Measurements from ENCODE around the gene INTS7. TPM values are rescaled to one million over a fixed set of nuclear protein-coding genes. Genes with fewer than 3 reads are reported as not detected.

INTS7 gene
- total and polyA plus RNA-seq, 4 donors: 3.9 to 14.4 (median 10.2) TPM

DNA sequence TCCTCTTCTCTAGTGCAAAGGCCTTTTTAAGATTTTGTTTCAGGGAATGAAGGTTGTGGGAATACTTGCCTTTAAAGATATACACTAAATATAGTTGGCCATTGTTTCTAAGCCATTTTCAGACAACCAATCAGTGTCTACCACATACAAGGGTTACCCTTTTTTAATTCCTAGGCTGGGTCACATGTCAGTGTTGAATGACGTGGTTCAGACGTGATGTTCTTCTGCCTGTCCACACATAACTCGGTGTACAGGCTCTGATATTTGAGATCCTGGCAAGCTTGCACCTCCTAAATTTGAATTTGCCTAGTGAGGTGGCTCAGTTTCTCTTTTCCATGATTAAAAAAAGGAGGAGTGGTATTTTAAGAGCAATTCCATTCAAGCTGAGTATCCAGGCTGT lies 39.0 kb upstream of the INTS7 start:
- Histone ChIP-seq H3K9me3 (ENCODE audit: control insufficient read depth in 4 of 4, low read length in 3 of 4) (no peaks in the 10 kb centered on the region), H3K4me3 (ENCODE audit: low read depth in 1 of 3, low read length in 3 of 3) (no peak overlapping the region), H3K9ac (ENCODE audit: low read depth in 1 of 2, low read length in 2 of 2) (no peak overlapping the region), H3K27me3 (ENCODE audit: control insufficient read depth in 4 of 4, insufficient read depth in 4 of 4, low read length in 3 of 4) (no peaks in the 10 kb centered on the region), H3K27ac (ENCODE audit: low read depth in 1 of 2, low read length in 2 of 2) (no peak overlapping the region), H3K4me1 (ENCODE audit: control insufficient read depth in 4 of 4, insufficient read depth in 4 of 4, low read length in 3 of 4) (no peaks in the 10 kb centered on the region), H3K36me3 (ENCODE audit: control insufficient read depth in 4 of 4, insufficient read depth in 3 of 4, low read depth in 1 of 4, low read length in 3 of 4) (no peaks in the 10 kb centered on the region)
- TF ChIP-seq, protein P1, sequence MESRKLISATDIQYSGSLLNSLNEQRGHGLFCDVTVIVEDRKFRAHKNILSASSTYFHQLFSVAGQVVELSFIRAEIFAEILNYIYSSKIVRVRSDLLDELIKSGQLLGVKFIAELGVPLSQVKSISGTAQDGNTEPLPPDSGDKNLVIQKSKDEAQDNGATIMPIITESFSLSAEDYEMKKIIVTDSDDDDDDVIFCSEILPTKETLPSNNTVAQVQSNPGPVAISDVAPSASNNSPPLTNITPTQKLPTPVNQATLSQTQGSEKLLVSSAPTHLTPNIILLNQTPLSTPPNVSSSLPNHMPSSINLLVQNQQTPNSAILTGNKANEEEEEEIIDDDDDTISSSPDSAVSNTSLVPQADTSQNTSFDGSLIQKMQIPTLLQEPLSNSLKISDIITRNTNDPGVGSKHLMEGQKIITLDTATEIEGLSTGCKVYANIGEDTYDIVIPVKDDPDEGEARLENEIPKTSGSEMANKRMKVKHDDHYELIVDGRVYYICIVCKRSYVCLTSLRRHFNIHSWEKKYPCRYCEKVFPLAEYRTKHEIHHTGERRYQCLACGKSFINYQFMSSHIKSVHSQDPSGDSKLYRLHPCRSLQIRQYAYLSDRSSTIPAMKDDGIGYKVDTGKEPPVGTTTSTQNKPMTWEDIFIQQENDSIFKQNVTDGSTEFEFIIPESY (IDR thresholded peaks at IDR 0.05): no peak
- no peak for TF ChIP-seq HNF4A (conservative IDR thresholded peaks at IDR 0.05)
- TF ChIP-seq FOXA2 (IDR thresholded peaks at IDR 0.05): no peak
- no peak for TF ChIP-seq NR2F2 (IDR thresholded peaks at IDR 0.05)
- TF ChIP-seq, protein P2, sequence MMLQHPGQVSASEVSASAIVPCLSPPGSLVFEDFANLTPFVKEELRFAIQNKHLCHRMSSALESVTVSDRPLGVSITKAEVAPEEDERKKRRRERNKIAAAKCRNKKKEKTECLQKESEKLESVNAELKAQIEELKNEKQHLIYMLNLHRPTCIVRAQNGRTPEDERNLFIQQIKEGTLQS (IDR thresholded peaks at IDR 0.05): no peak
- no peak for DNase-seq (ENCODE audit: low spot score)
- WGBS: 95% methylated on average over 3 of the region's 3 CpGs

DNA sequence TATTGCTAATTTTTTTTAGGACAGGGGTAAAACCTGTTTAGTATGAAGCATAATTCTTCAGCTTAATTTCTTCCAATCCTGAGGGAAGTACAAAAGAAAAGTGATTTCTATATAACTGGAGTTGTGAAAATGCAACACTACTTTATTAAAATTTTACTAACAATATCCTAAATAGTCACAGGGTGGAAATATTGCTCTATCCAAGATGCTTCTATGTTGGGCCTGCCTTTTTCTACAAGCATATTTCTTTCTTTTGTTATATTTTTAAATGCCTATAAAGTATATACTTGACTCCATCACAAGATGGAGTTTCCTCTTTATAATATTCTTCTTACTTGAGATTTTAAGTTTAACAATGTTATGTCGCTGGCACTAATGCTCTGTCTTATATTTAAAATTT lies 38.1 kb upstream of the INTS7 start:
- Histone ChIP-seq H3K36me3 (ENCODE audit: control insufficient read depth in 4 of 4, insufficient read depth in 3 of 4, low read depth in 1 of 4, low read length in 3 of 4) (no peaks in the 10 kb centered on the region), H3K27ac (ENCODE audit: low read depth in 1 of 2, low read length in 2 of 2) (no peak overlapping the region), H3K27me3 (ENCODE audit: control insufficient read depth in 4 of 4, insufficient read depth in 4 of 4, low read length in 3 of 4) (no peaks in the 10 kb centered on the region), H3K9ac (ENCODE audit: low read depth in 1 of 2, low read length in 2 of 2) (no peak overlapping the region), H3K4me3 (ENCODE audit: low read depth in 1 of 3, low read length in 3 of 3) (no peak overlapping the region), H3K9me3 (ENCODE audit: control insufficient read depth in 4 of 4, low read length in 3 of 4) (no peaks in the 10 kb centered on the region), H3K4me1 (ENCODE audit: control insufficient read depth in 4 of 4, insufficient read depth in 4 of 4, low read length in 3 of 4) (no peaks in the 10 kb centered on the region)
- no peak for DNase-seq (ENCODE audit: low spot score)
- 97% methylated on average over 1 of the region's 1 CpG for WGBS
- TF ChIP-seq RAD21 (IDR thresholded peaks at IDR 0.05) (peak; percentile 58 to 65), YY1 (IDR thresholded peaks at IDR 0.05) (no peak)

DNA sequence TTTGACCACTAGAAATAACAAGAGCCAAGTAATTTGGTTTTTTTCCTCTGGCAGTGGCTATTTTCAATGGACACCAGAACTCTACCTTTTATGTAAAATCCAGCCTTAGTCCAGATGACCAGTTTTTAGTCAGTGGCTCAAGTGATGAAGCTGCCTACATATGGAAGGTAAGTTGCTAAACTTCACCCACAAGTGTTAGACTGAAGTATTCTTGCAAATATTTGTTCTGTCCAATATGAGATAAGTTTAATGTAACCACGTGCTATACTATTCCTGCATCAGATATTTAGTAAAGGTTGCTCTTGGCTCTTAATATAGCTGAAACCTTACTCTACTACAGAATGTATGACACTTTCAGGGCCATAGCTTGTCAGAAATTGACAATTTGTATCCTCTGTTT lies 36.7 kb upstream of the INTS7 start:
- H3K4me3 ChIP-seq (ENCODE audit: low read depth in 1 of 3, low read length in 3 of 3): no peak overlapping the region
- no peaks in the 10 kb centered on the region for H3K4me1 ChIP-seq (ENCODE audit: control insufficient read depth in 4 of 4, insufficient read depth in 4 of 4, low read length in 3 of 4)
- H3K9me3 ChIP-seq (ENCODE audit: control insufficient read depth in 4 of 4, low read length in 3 of 4): no peaks in the 10 kb centered on the region
- H3K36me3 ChIP-seq (ENCODE audit: control insufficient read depth in 4 of 4, insufficient read depth in 3 of 4, low read depth in 1 of 4, low read length in 3 of 4): no peaks in the 10 kb centered on the region
- DNase-seq (ENCODE audit: low spot score): no peak
- no peaks in the 10 kb centered on the region for H3K27me3 ChIP-seq (ENCODE audit: control insufficient read depth in 4 of 4, insufficient read depth in 4 of 4, low read length in 3 of 4)
- H3K27ac ChIP-seq (ENCODE audit: low read depth in 1 of 2, low read length in 2 of 2): no peak overlapping the region
- TF ChIP-seq YY1 (IDR thresholded peaks at IDR 0.05) (no peak), JUND (IDR thresholded peaks at IDR 0.05) (no peak), HNF4G (IDR thresholded peaks at IDR 0.05) (no peak), FOXA1 (IDR thresholded peaks at IDR 0.05) (no peak), RAD21 (IDR thresholded peaks at IDR 0.05) (no peak), GABPA (IDR thresholded peaks at IDR 0.05 in 1 of 2, conservative IDR thresholded peaks at IDR 0.05 in 1 of 2) (no peak), HNF4A (conservative IDR thresholded peaks at IDR 0.05) (no peak), EGR1 (IDR thresholded peaks at IDR 0.05; ENCODE audit: low read depth in 2 of 2) (no peak), FOXA2 (IDR thresholded peaks at IDR 0.05) (no peak), NR2F2 (IDR thresholded peaks at IDR 0.05) (no peak), SP1 (IDR thresholded peaks at IDR 0.05) (no peak), RXRA (IDR thresholded peaks at IDR 0.05) (no peak), TAF1 (conservative IDR thresholded peaks at IDR 0.05) (no peak)
- TF ChIP-seq, protein P3, sequence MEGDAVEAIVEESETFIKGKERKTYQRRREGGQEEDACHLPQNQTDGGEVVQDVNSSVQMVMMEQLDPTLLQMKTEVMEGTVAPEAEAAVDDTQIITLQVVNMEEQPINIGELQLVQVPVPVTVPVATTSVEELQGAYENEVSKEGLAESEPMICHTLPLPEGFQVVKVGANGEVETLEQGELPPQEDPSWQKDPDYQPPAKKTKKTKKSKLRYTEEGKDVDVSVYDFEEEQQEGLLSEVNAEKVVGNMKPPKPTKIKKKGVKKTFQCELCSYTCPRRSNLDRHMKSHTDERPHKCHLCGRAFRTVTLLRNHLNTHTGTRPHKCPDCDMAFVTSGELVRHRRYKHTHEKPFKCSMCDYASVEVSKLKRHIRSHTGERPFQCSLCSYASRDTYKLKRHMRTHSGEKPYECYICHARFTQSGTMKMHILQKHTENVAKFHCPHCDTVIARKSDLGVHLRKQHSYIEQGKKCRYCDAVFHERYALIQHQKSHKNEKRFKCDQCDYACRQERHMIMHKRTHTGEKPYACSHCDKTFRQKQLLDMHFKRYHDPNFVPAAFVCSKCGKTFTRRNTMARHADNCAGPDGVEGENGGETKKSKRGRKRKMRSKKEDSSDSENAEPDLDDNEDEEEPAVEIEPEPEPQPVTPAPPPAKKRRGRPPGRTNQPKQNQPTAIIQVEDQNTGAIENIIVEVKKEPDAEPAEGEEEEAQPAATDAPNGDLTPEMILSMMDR (IDR thresholded peaks at IDR 0.05; ENCODE audit: low read depth, low read length, missing input control): no peak
- TF ChIP-seq, protein P4, sequence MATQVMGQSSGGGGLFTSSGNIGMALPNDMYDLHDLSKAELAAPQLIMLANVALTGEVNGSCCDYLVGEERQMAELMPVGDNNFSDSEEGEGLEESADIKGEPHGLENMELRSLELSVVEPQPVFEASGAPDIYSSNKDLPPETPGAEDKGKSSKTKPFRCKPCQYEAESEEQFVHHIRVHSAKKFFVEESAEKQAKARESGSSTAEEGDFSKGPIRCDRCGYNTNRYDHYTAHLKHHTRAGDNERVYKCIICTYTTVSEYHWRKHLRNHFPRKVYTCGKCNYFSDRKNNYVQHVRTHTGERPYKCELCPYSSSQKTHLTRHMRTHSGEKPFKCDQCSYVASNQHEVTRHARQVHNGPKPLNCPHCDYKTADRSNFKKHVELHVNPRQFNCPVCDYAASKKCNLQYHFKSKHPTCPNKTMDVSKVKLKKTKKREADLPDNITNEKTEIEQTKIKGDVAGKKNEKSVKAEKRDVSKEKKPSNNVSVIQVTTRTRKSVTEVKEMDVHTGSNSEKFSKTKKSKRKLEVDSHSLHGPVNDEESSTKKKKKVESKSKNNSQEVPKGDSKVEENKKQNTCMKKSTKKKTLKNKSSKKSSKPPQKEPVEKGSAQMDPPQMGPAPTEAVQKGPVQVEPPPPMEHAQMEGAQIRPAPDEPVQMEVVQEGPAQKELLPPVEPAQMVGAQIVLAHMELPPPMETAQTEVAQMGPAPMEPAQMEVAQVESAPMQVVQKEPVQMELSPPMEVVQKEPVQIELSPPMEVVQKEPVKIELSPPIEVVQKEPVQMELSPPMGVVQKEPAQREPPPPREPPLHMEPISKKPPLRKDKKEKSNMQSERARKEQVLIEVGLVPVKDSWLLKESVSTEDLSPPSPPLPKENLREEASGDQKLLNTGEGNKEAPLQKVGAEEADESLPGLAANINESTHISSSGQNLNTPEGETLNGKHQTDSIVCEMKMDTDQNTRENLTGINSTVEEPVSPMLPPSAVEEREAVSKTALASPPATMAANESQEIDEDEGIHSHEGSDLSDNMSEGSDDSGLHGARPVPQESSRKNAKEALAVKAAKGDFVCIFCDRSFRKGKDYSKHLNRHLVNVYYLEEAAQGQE (IDR thresholded peaks at IDR 0.05): no peak
- TF ChIP-seq, protein P2 (IDR thresholded peaks at IDR 0.05): no peak
- TF ChIP-seq, protein P5, sequence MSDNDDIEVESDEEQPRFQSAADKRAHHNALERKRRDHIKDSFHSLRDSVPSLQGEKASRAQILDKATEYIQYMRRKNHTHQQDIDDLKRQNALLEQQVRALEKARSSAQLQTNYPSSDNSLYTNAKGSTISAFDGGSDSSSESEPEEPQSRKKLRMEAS (IDR thresholded peaks at IDR 0.05): no peak
- TF ChIP-seq, protein P1 (IDR thresholded peaks at IDR 0.05): no peak
- WGBS: 91% methylated on average over 1 of the region's 1 CpG
- H3K9ac ChIP-seq (ENCODE audit: low read depth in 1 of 2, low read length in 2 of 2): no peak overlapping the region
